Stomach (tissue), 9 donors: Measurements from ENCODE around the gene ZNF497. TPM values are rescaled to one million over a fixed set of nuclear protein-coding genes. Genes with fewer than 3 reads are reported as not detected.

Experiments used
- DNase-seq, 2 donors: peaks; one replicate each; pipeline versions ENCODE4 v3.0.0 to v3.0.0-alpha.2; 2013 to 2019
- H3K27ac ChIP-seq, 5 donors: fragments of 200-600 bp in 4 of 5; sonication (generic) in 4 of 5; one replicate each; pipeline ENCODE4 v1.5.1; 2013 to 2019; ENCODE audit warnings: mild to moderate bottlenecking in 1 of 5, moderate library complexity in 1 of 5
- H3K27me3 ChIP-seq, 3 donors: fragments of 200-600 bp; sonication (generic); one replicate each; pipeline ENCODE4 v1.5.1; 2017 to 2019; ENCODE audit warnings: mixed run types in 1 of 3
- H3K36me3 ChIP-seq, 4 donors: fragments of 200-600 bp; sonication (generic); 1 replicate in 3 of 4; 2 replicates in 1 of 4; pipeline ENCODE4 v1.5.1; 2016 to 2019
- H3K4me1 ChIP-seq, 4 donors: fragments of 200-600 bp; sonication (generic); one replicate each; pipeline ENCODE4 v1.5.1; 2016 to 2019
- H3K4me3 ChIP-seq, 4 donors: fragments of 200-600 bp; sonication (generic) in 3 of 4; one replicate each; pipeline ENCODE4 v1.5.1; 2016 to 2019; ENCODE audit warnings: mild to moderate bottlenecking in 1 of 4
- H3K9me3 ChIP-seq, 4 donors: fragments of 200-600 bp; sonication (generic); one replicate each; pipeline ENCODE4 v1.5.1; 2016 to 2019
- CTCF ChIP-seq, 7 experiments: fragments of 450-650 bp in 4 of 7; fragments of 200-600 bp in 3 of 7; sonication (generic) in 3 of 7; IDR thresholded peaks; one replicate each; pipeline ENCODE4 v1.5.1; 2016 to 2019; ENCODE audit warnings: antibody characterized with exemption in 7 of 7, control low read depth in 2 of 7, mild to moderate bottlenecking in 1 of 7
- EP300 ChIP-seq: sonication (generic); formaldehyde crosslinking; IDR thresholded peaks from one replicate; pipeline ENCODE4 v1.6.1; 2017; ENCODE audit warnings: antibody characterized with exemption
- POLR2A ChIP-seq, 4 donors: fragments of 450-650 bp; IDR thresholded peaks; one replicate each; pipeline ENCODE4 v1.6.1; 2016; ENCODE audit warnings: antibody characterized with exemption in 4 of 4, control low read depth in 2 of 4, mild to moderate bottlenecking in 1 of 4, moderate library complexity in 1 of 4
- POLR2AphosphoS5 ChIP-seq, 3 donors: sonication (generic); formaldehyde crosslinking; IDR thresholded peaks; one replicate each; pipeline ENCODE4 v1.6.1; 2016; ENCODE audit warnings: antibody characterized with exemption in 3 of 3
- WGBS, 5 donors: extraction: QIAGEN DNeasy Blood & Tissue Kit in 3 of 5; methylation state at CpG; one replicate each; pipeline versions ENCODE4 v1.1.5 to v1.1.7; 2013 to 2018; 5-methylcytosine and 5-hydroxymethylcytosine counted together
- intact Hi-C: fragments of 100-400 bp; cut with DNase I; formaldehyde crosslinking; loops from one replicate; pipeline ENCODE4 v1.15.1; 2023; ENCODE audit warnings: low total_unique reads
- polyA plus RNA-seq, 3 donors: library from polyadenylated mRNA; stranded (reverse); fragments of 200-250 nt; gene quantifications; one replicate each; pipeline ENCODE4 v1.2.3, GENCODE V29; 2013
- total RNA-seq, 5 donors: library from RNA; depleted of rRNA; stranded (reverse); fragments of >200 nt; gene quantifications; one replicate each; pipeline versions ENCODE4 v1.1.0 to v1.2.3, GENCODE V29; 2014 to 2016
- donor health status: healthy with polysubstance abuse.
- donor health status: Bipolar disorder and iron deficiency.
- donor health status: healthy.

Gene ZNF497
- total and polyA plus RNA-seq, 8 donors = 0.12 to 12.3 (median 1.0) TPM; not detected in 1

- no peak for TF ChIP-seq CTCF (IDR thresholded peaks at IDR 0.05)
- no peak for TF ChIP-seq EP300
- 85 to 89% (median 86%) methylated on average over 11 to 15 of the region's 15 CpGs for WGBS, 5 donors
- H3K27me3 ChIP-seq = peaks cover 5 to 93% (median 34%) of the 10 kb centered on the region in 3 donors
These were observed 8.7 kb downstream of the ZNF497 start for GRCh38 chr19:58353717-58354477.

GRCh38 chr19:58352760-58353671 is 9.5 kb downstream of the ZNF497 start, which contains the start of gene A1BG:
Gene A1BG, minus strand, starts transcription at chr19:58353492. Its CDS starts 55 bp downstream, at chr19:58353437.
- peaks cover 0 to 7% (median 0%) of the 10 kb centered on the region in 4 donors for H3K36me3 ChIP-seq
- H3K27ac ChIP-seq = no peak within 1 kb of the TSS
- peaks cover 5 to 99% (median 35%) of the 10 kb centered on the region in 3 donors for H3K27me3 ChIP-seq
- peak in 1 of 2 donors; percentile 2 for DNase-seq
- no peak for TF ChIP-seq POLR2A (IDR thresholded peaks at IDR 0.05)
- TF ChIP-seq EP300 = no peak
- TF ChIP-seq POLR2AphosphoS5 (IDR thresholded peaks at IDR 0.05) = no peak
- TF ChIP-seq CTCF (IDR thresholded peaks at IDR 0.05) = no peak
- 74 to 80% (median 78%) methylated on average over 12 to 26 of the region's 26 CpGs for WGBS, 5 donors
- intact Hi-C loops = no loop called here
- H3K4me3 ChIP-seq = no peak within 1 kb of the TSS
- H3K9me3 ChIP-seq = peaks cover 2 to 17% (median 12%) of the 10 kb centered on the region in 4 donors
- H3K4me1 ChIP-seq = peaks cover 12 to 49% (median 41%) of the 10 kb centered on the region in 4 donors

More at GRCh38 chr19:58353717-58354477, 8.7 kb downstream of the ZNF497 start:
- intact Hi-C loops = no loop called here
- no peak for DNase-seq
- Histone ChIP-seq H3K4me1 (peaks cover 12 to 42% (median 38%) of the 10 kb centered on the region in 4 donors), H3K27ac (no peak overlapping the region), H3K9me3 (peaks cover 2 to 17% (median 12%) of the 10 kb centered on the region in 4 donors), H3K36me3 (peaks cover 0 to 7% (median 0%) of the 10 kb centered on the region in 4 donors), H3K4me3 (no peak overlapping the region)

- peaks cover 2 to 16% (median 14%) of the 10 kb centered on the region in 4 donors for H3K9me3 ChIP-seq
- WGBS, 5 donors = 83 to 87% (median 84%) methylated on average over 23 of the region's 23 CpGs
These were observed 10.4 kb downstream of the ZNF497 start for GRCh38 chr19:58351990-58352755.

More at GRCh38 chr19:58351990-58352755, 10.4 kb downstream of the ZNF497 start:
- H3K4me3 ChIP-seq = no peak overlapping the region
- intact Hi-C loops = no loop called here
- no peak overlapping the region for H3K27ac ChIP-seq
- no peak for DNase-seq
- TF ChIP-seq CTCF (IDR thresholded peaks at IDR 0.05) (no peak), POLR2AphosphoS5 (IDR thresholded peaks at IDR 0.05) (no peak), POLR2A (IDR thresholded peaks at IDR 0.05) (no peak), EP300 (no peak)
- peaks cover 0 to 7% (median 0%) of the 10 kb centered on the region in 4 donors for H3K36me3 ChIP-seq
- H3K27me3 ChIP-seq = peaks cover 5 to 99% (median 41%) of the 10 kb centered on the region in 3 donors
- peaks cover 12 to 52% (median 38%) of the 10 kb centered on the region in 4 donors for H3K4me1 ChIP-seq
